Measurements from ENCODE around the gene DDX59.
A peak's percentile ranks its signal among the peaks of the same experiment; 100 is the strongest.
"Not testable (repeated sequence)": the region's sequence is repeated elsewhere in the genome, so short reads cannot be mapped to it uniquely, and the experiment has no call there.

DDX59 gene

GRCh38 chr1:200670242-200671118, 773 bp upstream of the DDX59 start:
- DNase-seq = peak; percentile 58

GRCh38 chr1:200668514-200669313, 993 bp downstream of the DDX59 start:
- DNase-seq = no peak

GRCh38 chr1:200666309-200666708, 3.4 kb downstream of the DDX59 start:
- DNase-seq = no peak

GRCh38 chr1:200665861-200666260, 3.8 kb downstream of the DDX59 start:
- DNase-seq = no peak

- DNase-seq = no peak
Observed at GRCh38 chr1:200660719-200661118, 9.0 kb downstream of the DDX59 start.

GRCh38 chr1:200659269-200659668, 10.4 kb downstream of the DDX59 start:
- no peak for DNase-seq

GRCh38 chr1:200658037-200658818, 11.5 kb downstream of the DDX59 start:
- DNase-seq = no peak

- DNase-seq = no peak
Observed at GRCh38 chr1:200654660-200655059, 15.0 kb downstream of the DDX59 start.

GRCh38 chr1:200653022-200653462, 16.7 kb downstream of the DDX59 start:
- peak; percentile 39 for DNase-seq

GRCh38 chr1:200652378-200652777, 17.3 kb downstream of the DDX59 start:
- DNase-seq = no peak

- no peak for DNase-seq
Observed at GRCh38 chr1:200646515-200646914, 23.2 kb downstream of the DDX59 start.

- no peak for DNase-seq
Observed at GRCh38 chr1:200644021-200644420, 25.7 kb downstream of the DDX59 start.

- DNase-seq = no peak
Observed at GRCh38 chr1:200642481-200642880, 27.2 kb downstream of the DDX59 start.

GRCh38 chr1:200640963-200641401, 28.7 kb downstream of the DDX59 start:
- DNase-seq = no peak

- DNase-seq = no peak
Observed at GRCh38 chr1:200640373-200640962, 29.2 kb downstream of the DDX59 start.

- no peak for DNase-seq
Observed at GRCh38 chr1:200638073-200638472, 31.6 kb downstream of the DDX59 start.

GRCh38 chr1:200636681-200637080, 33.0 kb downstream of the DDX59 start:
- DNase-seq = no peak

- no peak for DNase-seq
Observed at GRCh38 chr1:200634261-200635122, 35.2 kb downstream of the DDX59 start.

GRCh38 chr1:200631375-200631774, 38.3 kb downstream of the DDX59 start:
- DNase-seq = no peak

- not testable (repeated sequence) for DNase-seq
Observed at GRCh38 chr1:200630515-200630899, 39.2 kb downstream of the DDX59 start.

GRCh38 chr1:200629876-200630514, 39.7 kb downstream of the DDX59 start:
- DNase-seq = no peak

Measured in KG1 (cell line).